DND-41 (cell line): ENCODE data around the gene DLK1.

Source experiments
- ATAC-seq: fragments of 200-7000 bp; cut with Tn5 transposase; 3 replicates; pipeline ENCODE4 v1.9.1; 2021; ENCODE audit warnings: low read depth; ENCODE audit not compliant: insufficient read depth
- DNase-seq: peaks from one replicate; pipeline ENCODE4 v3.0.0-alpha.2; 2020
- H2AFZ ChIP-seq: 2 replicates; pipeline ENCODE4 v1.6.0; 2012; ENCODE audit warnings: low read depth, low read length
- H3K27ac ChIP-seq: 2 replicates; pipeline ENCODE4 v1.5.1; 2012; ENCODE audit warnings: low read length, inconsistent platforms
- H3K27me3 ChIP-seq: fragments of 200-600 bp; sonication (generic); 2 replicates; pipeline ENCODE4 v1.6.0; 2012; ENCODE audit warnings: low read length, mild to moderate bottlenecking, inconsistent platforms; ENCODE audit not compliant: insufficient read depth, poor library complexity
- H3K36me3 ChIP-seq: 2 replicates; pipeline ENCODE4 v1.5.1; 2012; ENCODE audit warnings: low read length, inconsistent platforms; ENCODE audit not compliant: insufficient read depth
- H3K4me1 ChIP-seq: 2 replicates; pipeline ENCODE4 v1.5.1; 2012; ENCODE audit warnings: mild to moderate bottlenecking, low read length; ENCODE audit not compliant: insufficient read depth
- H3K4me2 ChIP-seq: 2 replicates; pipeline ENCODE4 v1.6.0; 2012; ENCODE audit warnings: mild to moderate bottlenecking, moderate library complexity, low read length, inconsistent platforms; ENCODE audit not compliant: insufficient read depth
- H3K4me3 ChIP-seq, 2 experiments: fragments of 200-600 bp in 1 of 2; shearing (Covaris generic) in 1 of 2; 2 replicates each; pipeline ENCODE4 v1.5.1; 2012 to 2016; ENCODE audit warnings: inconsistent platforms in 2 of 2, low read length in 2 of 2, mild to moderate bottlenecking in 2 of 2, low read depth in 1 of 2, moderate library complexity in 1 of 2
- H3K79me2 ChIP-seq: 2 replicates; pipeline ENCODE4 v1.6.0; 2012; ENCODE audit warnings: low read length, inconsistent platforms; ENCODE audit not compliant: insufficient read depth
- H3K9ac ChIP-seq: 2 replicates; pipeline ENCODE4 v1.6.0; 2012; ENCODE audit warnings: low read depth, mild to moderate bottlenecking, inconsistent platforms, low read length, moderate library complexity
- H3K9me3 ChIP-seq: 2 replicates; pipeline ENCODE4 v1.5.1; 2012; ENCODE audit warnings: low read length, moderate library complexity, mild to moderate bottlenecking, inconsistent platforms; ENCODE audit not compliant: insufficient read depth, severe bottlenecking
- H4K20me1 ChIP-seq: 2 replicates; pipeline ENCODE4 v1.6.0; 2012; ENCODE audit warnings: low read length; ENCODE audit not compliant: insufficient read depth
- CTCF ChIP-seq: IDR thresholded peaks from 2 replicates; pipeline ENCODE4 v1.5.1; 2012; ENCODE audit warnings: borderline replicate concordance, low read length, moderate library complexity, mild to moderate bottlenecking; ENCODE audit not compliant: poor library complexity, severe bottlenecking; ENCODE audit errors: extremely low read depth
- EZH2 ChIP-seq: IDR thresholded peaks from 3 replicates; pipeline ENCODE4 v1.6.1; 2012; ENCODE audit warnings: borderline replicate concordance, low read depth, mild to moderate bottlenecking, moderate library complexity, low read length, inconsistent platforms; ENCODE audit not compliant: severe bottlenecking

Gene DLK1

GRCh38 chr14:100722367-100722766 is 4.3 kb upstream of the DLK1 start:
- ATAC-seq (no peak), DNase-seq (no peak)
- H4K20me1 ChIP-seq, result peaks cover 3% of the 10 kb centered on the region; the same call in 1 of the 2 replicates
- H3K27ac ChIP-seq, result no peak overlapping the region
- no peak overlapping the region for H3K4me3 ChIP-seq
- H3K9ac ChIP-seq, result no peak overlapping the region
- H2AFZ ChIP-seq, result no peak overlapping the region
- no peak overlapping the region for H3K4me2 ChIP-seq
- no peaks in the 10 kb centered on the region for H3K36me3 ChIP-seq
- TF ChIP-seq CTCF (no peak), EZH2 (no peak)
- H3K79me2 ChIP-seq, result no peaks in the 10 kb centered on the region
- H3K9me3 ChIP-seq, result no peaks in the 10 kb centered on the region
- H3K4me1 ChIP-seq, result no peaks in the 10 kb centered on the region
- peaks cover 35% of the 10 kb centered on the region for H3K27me3 ChIP-seq

GRCh38 chr14:100723135-100723829 is 3.4 kb upstream of the DLK1 start:
- Histone ChIP-seq H4K20me1 (peaks cover 3% of the 10 kb centered on the region; the same call in 1 of the 2 replicates), H3K27me3 (peaks cover 28% of the 10 kb centered on the region), H3K9ac (no peak overlapping the region), H3K36me3 (no peaks in the 10 kb centered on the region), H3K79me2 (no peaks in the 10 kb centered on the region), H3K4me3 (no peak overlapping the region), H3K9me3 (no peaks in the 10 kb centered on the region), H3K27ac (no peak overlapping the region), H2AFZ (no peak overlapping the region), H3K4me1 (no peaks in the 10 kb centered on the region), H3K4me2 (no peak overlapping the region)
- TF ChIP-seq EZH2 (no peak), CTCF (no peak)
- ATAC-seq, result no peak
- DNase-seq, result no peak

- no peak for DNase-seq
- Histone ChIP-seq H3K4me1 (no peaks in the 10 kb centered on the region), H3K27me3 (peaks cover 27% of the 10 kb centered on the region), H3K4me2 (no peak overlapping the region), H3K36me3 (no peaks in the 10 kb centered on the region), H4K20me1 (peaks cover 3% of the 10 kb centered on the region; the same call in 1 of the 2 replicates), H3K4me3 (no peak overlapping the region), H2AFZ (no peak overlapping the region), H3K9ac (no peak overlapping the region), H3K27ac (no peak overlapping the region), H3K9me3 (no peaks in the 10 kb centered on the region), H3K79me2 (no peaks in the 10 kb centered on the region)
- ATAC-seq, result no peak
- no peak for TF ChIP-seq CTCF
- TF ChIP-seq EZH2, result no peak
These were observed 2.8 kb upstream of the DLK1 start for GRCh38 chr14:100723830-100724437.
